ENCODE measurements around the gene FAM110A. TPM values are rescaled to one million over a fixed set of nuclear protein-coding genes. Genes with fewer than 3 reads are reported as not detected.
A peak's percentile ranks its signal among the peaks of the same experiment; 100 is the strongest.
"Not testable (repeated sequence)": the region's sequence is repeated elsewhere in the genome, so short reads cannot be mapped to it uniquely, and the experiment has no call there.

FAM110A gene
- total and polyA plus RNA-seq, 9 of the 15 experiments (the other 6 are each of a cell fraction or from before 2014, with no cell fraction given): 0.73 to 15.5 (median 3.6) TPM

GRCh38 chr20:827981-828380, 5.5 kb upstream of the FAM110A start:
- H3K27me3 ChIP-seq (ENCODE audit: control insufficient read depth in 2 of 2, insufficient read depth in 2 of 2, low read length in 2 of 2); H3K9me1 ChIP-seq (ENCODE audit: control insufficient read depth, insufficient read depth, low read length); H3K4me2 ChIP-seq (ENCODE audit: insufficient read depth, low read length); ATAC-seq; H3K27ac ChIP-seq (ENCODE audit: extremely low read depth, low read depth, low read length); BruUV-seq (replicated peaks); H3K4me3 ChIP-seq; H3K9me3 ChIP-seq (replicated peaks; ENCODE audit: control insufficient read depth, insufficient read depth, low read depth, low read length); H3K9ac ChIP-seq (ENCODE audit: insufficient read depth in 1 of 2, low read depth in 2 of 2, low read length in 2 of 2); intact Hi-C loops (cut with micrococcal nuclease); H3K79me2 ChIP-seq (ENCODE audit: control insufficient read depth, insufficient read depth, low read length); CTCF ChIA-PET (ENCODE audit: low intra/inter-chr PET ratio); H2AFZ ChIP-seq (ENCODE audit: low read depth, low read length); DNase-seq (ENCODE audit: extremely low read depth in 1 of 4, low spot score in 3 of 4); FAIRE-seq; in situ Hi-C loops (cut with MboI); H3K36me3 ChIP-seq (ENCODE audit: control insufficient read depth, insufficient read depth, low read length); H4K20me1 ChIP-seq (replicated peaks; ENCODE audit: control insufficient read depth, insufficient read depth, low read length): not testable (repeated sequence)
- POLR2A ChIA-PET: interaction anchor here (0.7 kb wide), 1 partner anchor 95 kb away, joined by 3 read pairs; no protein-coding TSS in a partner anchor
- TF ChIP-seq ZNF384 (IDR thresholded peaks at IDR 0.05; ENCODE audit: low read depth, low read length): peak; percentile 21; the same call in 1 of the 2 replicates
- 79% methylated on average over 7 of the region's 8 CpGs for WGBS (ENCODE audit: insufficient coverage, low coverage, missing lambda C conversion rate)
- peaks cover 27 to 33% of the 10 kb centered on the region in 2 experiments for H3K4me1 ChIP-seq (replicated peaks in 1 of 2; ENCODE audit: control insufficient read depth in 2 of 2, insufficient read depth in 2 of 2, low read length in 2 of 2)

GRCh38 chr20:828987-829386, 4.5 kb upstream of the FAM110A start:
- ChIA-PET CTCF (ENCODE audit: low intra/inter-chr PET ratio) (no interaction called here), POLR2A (no interaction called here)
- DNase-seq (ENCODE audit: extremely low read depth in 1 of 4, low spot score in 3 of 4) (peak; percentile 70 to 89 (median 80)), FAIRE-seq (peak; percentile 93), ATAC-seq (peak; percentile 67)
- Histone ChIP-seq H3K4me1 (replicated peaks in 1 of 2; ENCODE audit: control insufficient read depth in 2 of 2, insufficient read depth in 2 of 2, low read length in 2 of 2) (peaks cover 19 to 34% of the 10 kb centered on the region in 2 experiments), H3K9me3 (replicated peaks; ENCODE audit: control insufficient read depth, insufficient read depth, low read depth, low read length) (peaks cover 9% of the 10 kb centered on the region), H3K4me2 (ENCODE audit: insufficient read depth, low read length) (peak overlapping the region; percentile 71), H3K4me3 (no peak overlapping the region; the same call in 1 of the 2 replicates), H3K27me3 (ENCODE audit: control insufficient read depth in 2 of 2, insufficient read depth in 2 of 2, low read length in 2 of 2) (no peaks in the 10 kb centered on the region), H3K79me2 (ENCODE audit: control insufficient read depth, insufficient read depth, low read length) (peaks cover 5% of the 10 kb centered on the region), H4K20me1 (replicated peaks; ENCODE audit: control insufficient read depth, insufficient read depth, low read length) (no peaks in the 10 kb centered on the region), H2AFZ (ENCODE audit: low read depth, low read length) (peak overlapping the region; percentile 73), H3K27ac (ENCODE audit: extremely low read depth, low read depth, low read length) (peak overlapping the region; percentile 79), H3K9ac (ENCODE audit: insufficient read depth in 1 of 2, low read depth in 2 of 2, low read length in 2 of 2) (peak overlapping the region; percentile 42 to 48; a peak in 2 of 4 replicates), H3K9me1 (ENCODE audit: control insufficient read depth, insufficient read depth, low read length) (no peaks in the 10 kb centered on the region), H3K36me3 (ENCODE audit: control insufficient read depth, insufficient read depth, low read length) (no peaks in the 10 kb centered on the region)
- in situ Hi-C loops (cut with MboI) (no loop called here), intact Hi-C loops (cut with micrococcal nuclease) (no loop called here)
- 0% methylated on average over 6 of the region's 6 CpGs for WGBS (ENCODE audit: insufficient coverage, low coverage, missing lambda C conversion rate)
- BruUV-seq (replicated peaks): no TSS peak
- TF ChIP-seq ZSCAN29 (IDR thresholded peaks at IDR 0.05) (no peak), POLR2H (tag; IDR thresholded peaks at IDR 0.05; ENCODE audit: low read depth) (no peak)
- TF ChIP-seq, protein P1, sequence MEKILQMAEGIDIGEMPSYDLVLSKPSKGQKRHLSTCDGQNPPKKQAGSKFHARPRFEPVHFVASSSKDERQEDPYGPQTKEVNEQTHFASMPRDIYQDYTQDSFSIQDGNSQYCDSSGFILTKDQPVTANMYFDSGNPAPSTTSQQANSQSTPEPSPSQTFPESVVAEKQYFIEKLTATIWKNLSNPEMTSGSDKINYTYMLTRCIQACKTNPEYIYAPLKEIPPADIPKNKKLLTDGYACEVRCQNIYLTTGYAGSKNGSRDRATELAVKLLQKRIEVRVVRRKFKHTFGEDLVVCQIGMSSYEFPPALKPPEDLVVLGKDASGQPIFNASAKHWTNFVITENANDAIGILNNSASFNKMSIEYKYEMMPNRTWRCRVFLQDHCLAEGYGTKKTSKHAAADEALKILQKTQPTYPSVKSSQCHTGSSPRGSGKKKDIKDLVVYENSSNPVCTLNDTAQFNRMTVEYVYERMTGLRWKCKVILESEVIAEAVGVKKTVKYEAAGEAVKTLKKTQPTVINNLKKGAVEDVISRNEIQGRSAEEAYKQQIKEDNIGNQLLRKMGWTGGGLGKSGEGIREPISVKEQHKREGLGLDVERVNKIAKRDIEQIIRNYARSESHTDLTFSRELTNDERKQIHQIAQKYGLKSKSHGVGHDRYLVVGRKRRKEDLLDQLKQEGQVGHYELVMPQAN (IDR thresholded peaks at IDR 0.05; ENCODE audit: borderline replicate concordance): no peak
- TF ChIP-seq, protein P2, sequence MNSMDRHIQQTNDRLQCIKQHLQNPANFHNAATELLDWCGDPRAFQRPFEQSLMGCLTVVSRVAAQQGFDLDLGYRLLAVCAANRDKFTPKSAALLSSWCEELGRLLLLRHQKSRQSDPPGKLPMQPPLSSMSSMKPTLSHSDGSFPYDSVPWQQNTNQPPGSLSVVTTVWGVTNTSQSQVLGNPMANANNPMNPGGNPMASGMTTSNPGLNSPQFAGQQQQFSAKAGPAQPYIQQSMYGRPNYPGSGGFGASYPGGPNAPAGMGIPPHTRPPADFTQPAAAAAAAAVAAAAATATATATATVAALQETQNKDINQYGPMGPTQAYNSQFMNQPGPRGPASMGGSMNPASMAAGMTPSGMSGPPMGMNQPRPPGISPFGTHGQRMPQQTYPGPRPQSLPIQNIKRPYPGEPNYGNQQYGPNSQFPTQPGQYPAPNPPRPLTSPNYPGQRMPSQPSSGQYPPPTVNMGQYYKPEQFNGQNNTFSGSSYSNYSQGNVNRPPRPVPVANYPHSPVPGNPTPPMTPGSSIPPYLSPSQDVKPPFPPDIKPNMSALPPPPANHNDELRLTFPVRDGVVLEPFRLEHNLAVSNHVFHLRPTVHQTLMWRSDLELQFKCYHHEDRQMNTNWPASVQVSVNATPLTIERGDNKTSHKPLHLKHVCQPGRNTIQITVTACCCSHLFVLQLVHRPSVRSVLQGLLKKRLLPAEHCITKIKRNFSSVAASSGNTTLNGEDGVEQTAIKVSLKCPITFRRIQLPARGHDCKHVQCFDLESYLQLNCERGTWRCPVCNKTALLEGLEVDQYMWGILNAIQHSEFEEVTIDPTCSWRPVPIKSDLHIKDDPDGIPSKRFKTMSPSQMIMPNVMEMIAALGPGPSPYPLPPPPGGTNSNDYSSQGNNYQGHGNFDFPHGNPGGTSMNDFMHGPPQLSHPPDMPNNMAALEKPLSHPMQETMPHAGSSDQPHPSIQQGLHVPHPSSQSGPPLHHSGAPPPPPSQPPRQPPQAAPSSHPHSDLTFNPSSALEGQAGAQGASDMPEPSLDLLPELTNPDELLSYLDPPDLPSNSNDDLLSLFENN (IDR thresholded peaks at IDR 0.05; ENCODE audit: low read depth in 2 of 2, low read length in 2 of 2): peak in 1 of 2 experiments; percentile 78; a peak in 2 of 4 replicates
- TF ChIP-seq, protein P3, sequence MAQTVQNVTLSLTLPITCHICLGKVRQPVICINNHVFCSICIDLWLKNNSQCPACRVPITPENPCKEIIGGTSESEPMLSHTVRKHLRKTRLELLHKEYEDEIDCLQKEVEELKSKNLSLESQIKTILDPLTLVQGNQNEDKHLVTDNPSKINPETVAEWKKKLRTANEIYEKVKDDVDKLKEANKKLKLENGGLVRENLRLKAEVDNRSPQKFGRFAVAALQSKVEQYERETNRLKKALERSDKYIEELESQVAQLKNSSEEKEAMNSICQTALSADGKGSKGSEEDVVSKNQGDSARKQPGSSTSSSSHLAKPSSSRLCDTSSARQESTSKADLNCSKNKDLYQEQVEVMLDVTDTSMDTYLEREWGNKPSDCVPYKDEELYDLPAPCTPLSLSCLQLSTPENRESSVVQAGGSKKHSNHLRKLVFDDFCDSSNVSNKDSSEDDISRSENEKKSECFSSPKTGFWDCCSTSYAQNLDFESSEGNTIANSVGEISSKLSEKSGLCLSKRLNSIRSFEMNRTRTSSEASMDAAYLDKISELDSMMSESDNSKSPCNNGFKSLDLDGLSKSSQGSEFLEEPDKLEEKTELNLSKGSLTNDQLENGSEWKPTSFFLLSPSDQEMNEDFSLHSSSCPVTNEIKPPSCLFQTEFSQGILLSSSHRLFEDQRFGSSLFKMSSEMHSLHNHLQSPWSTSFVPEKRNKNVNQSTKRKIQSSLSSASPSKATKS (CRISPR knock-in tag; IDR thresholded peaks at IDR 0.05): no peak
